LoVo (cell line): Measurements from ENCODE around the gene CCDC28B.
A peak's percentile ranks its signal among the peaks of the same experiment; 100 is the strongest.

Experiments used
- DNase-seq: peaks from one replicate; pipeline ENCODE4 v3.0.0-alpha.2; 2016; ENCODE audit warnings: low spot score

Gene CCDC28B

DNA sequence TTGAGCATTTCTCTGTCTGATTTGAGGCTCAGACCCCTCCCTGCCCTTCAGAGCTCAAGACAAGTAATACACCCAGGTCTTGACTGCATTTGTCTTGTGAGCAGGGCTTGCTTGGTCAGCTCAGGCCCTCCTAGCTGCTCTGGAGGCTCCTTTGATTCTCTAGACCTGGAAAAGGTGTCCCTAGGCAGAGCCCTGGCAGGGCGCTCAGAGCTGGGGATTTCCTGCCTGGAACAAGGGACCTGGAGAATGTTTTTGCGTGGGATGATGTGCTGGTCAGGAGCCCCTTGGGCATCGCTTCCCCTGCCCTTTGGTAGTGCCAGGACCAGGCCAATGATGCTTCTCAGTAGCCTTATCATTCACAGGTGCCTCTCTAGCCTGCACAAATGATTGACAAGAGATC lies 4.9 kb upstream of the CCDC28B start:
- DNase-seq, result no peak

DNA sequence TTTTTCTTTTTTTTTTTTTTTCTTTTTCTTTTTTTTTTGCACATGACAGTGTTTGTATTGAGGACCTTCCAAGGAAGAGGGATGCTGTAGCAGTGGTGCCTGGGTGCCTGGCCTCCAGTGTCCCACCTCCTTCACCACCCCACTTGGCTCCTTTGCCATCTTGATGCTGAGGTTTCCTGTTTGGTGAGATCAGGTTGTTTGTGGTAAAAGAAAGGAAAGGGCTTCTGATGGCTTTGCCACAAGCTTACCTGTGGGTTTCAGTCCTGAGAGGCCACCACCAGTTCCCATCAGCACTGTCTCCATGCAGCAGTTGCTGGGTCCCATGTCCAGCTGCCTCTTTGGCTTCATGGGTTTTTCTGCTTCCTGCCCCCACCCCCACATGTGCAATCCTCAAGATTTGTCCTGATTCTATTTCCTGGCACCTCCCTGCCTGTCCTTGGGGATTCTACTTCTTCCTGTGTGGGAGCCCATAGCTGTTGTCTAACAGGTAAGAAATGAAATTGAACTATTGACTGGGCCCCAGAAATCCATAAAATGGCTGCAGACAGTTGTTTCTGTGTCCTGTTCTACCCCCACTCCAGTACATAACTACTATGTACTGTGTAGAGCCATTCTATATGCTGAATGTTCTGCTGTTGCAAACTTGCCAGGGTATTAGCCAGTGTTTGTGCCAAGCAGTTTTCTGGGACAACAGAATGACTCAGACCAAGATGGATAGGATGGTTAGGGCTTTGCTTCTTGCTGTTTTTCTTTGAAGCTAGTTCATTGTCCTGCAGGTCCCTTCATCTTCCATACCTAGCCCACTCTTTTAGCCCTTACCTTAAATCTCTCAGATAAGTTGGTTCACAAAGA lies 4.2 kb upstream of the CCDC28B start:
- no peak for DNase-seq

DNA sequence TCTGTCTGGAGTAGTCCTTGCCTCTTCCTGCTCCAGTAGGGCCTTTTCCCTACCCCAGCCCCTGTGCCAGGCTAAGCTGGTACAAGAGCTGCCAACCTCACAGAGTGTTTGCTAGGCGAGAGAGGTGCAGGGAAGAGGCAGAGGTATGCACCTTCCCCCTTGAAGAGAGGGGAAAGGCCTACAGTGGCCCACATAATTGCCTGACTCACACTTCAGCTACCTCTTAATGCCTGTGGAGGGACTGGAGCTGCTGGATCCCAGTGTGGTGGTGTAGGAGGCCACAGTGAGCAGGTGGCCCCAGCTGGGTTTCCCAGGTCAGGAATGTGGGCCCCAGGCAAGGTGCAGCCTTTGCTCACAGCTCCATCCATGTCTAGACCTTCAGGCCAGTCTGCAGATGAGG lies 3.3 kb upstream of the CCDC28B start:
- DNase-seq, result no peak

DNA sequence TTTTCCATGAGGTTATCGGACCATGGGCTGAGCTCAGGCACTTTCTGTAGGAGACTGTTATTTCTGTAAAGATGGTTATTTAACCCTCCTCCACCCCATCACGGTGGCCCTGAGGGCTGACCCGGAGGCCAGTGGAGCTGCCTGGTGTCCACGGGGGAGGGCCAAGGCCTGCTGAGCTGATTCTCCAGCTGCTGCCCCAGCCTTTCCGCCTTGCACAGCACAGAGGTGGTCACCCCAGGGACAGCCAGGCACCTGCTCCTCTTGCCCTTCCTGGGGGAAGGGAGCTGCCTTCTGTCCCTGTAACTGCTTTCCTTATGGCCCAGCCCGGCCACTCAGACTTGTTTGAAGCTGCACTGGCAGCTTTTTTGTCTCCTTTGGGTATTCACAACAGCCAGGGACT lies 2.6 kb upstream of the CCDC28B start:
- no peak for DNase-seq

DNA sequence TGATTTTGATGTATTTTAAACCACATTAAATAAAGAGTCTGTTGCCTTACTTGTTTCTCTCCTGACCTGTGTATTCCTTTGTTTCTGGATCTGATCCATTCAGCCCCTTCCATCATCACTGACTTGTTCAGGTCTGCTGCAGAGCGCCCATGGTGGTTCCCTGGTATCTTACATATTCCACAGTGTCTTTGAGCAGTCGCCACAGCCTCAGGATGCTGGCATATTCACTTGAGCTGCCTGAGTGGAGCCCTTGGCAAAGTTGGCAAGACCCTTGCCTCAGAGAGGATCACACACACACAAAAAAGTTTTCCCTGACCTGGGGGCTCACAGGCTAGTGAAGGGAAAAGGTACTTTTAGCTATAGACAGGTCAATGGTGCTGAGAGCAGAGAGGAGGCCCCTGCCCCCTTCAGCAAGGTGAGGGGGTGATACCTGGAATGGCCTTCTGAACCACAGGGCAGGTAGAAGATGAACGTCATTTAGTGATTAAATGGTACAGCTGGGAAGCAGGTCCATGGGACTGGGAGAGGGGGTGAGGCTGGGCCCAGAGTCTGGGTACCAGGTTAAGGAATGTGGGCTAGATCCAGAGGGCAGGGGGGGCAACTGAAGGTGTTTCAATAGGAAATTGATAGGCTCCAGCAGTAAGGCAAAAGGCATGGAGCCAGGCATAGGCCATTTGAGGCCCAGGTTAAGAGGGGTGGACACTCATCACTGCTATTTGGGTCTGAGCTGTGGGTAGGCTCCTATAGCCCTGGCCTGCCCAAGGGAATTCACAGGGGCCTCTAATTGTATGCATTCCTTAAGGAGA lies 2.0 kb upstream of the CCDC28B start:
- no peak for DNase-seq

DNA sequence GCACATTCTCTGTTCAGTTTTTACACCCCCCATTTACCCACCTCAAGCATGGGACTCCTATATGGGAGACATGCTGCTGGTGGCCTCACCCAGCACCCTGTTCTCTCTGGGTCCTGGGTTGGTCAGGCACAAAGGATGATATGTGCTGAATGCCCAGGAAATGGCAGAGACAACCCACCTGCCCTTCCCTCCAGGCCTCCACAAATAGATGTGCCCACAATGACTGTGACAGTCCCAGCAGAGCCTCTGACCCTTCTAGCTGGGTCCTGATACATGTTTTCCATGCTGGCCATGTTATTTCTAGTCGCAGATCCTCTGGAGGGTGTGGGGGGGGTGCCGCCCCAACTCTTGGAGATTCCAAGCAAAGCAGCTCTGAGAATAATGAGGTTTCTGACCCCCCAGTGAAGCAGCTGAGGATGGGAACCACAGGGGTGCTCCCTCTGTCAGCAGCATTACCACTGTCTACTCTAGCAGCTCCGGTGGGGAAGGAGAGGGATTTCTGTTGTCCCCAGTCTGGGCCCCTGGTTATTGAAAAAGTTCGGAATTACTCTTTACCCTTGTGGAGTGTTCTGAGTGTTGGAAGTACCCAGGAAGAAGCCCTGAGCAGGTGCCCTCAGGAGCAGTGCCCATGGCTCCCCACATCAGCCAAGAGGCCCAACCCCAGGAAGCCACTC lies 1.2 kb upstream of the CCDC28B start:
- no peak for DNase-seq

DNA sequence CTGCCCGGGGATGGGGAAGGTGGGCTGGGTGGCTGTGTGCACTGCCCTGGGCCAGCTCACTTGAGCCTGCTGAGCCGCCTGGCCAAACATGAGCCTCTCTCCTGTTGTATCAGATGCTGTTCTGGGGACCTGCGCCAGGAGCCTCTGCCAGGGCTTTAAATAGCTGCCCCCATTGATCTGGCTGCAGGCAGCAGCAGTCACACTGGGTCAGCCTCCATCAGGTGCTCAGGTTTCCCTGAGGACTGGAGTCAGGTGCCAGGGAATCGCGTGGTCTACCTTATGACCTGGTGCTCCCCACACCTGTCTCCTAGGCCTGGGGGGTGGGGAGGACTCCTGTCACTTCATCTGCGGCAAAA lies 700 bp upstream of the CCDC28B start:
- DNase-seq, result no peak

DNA sequence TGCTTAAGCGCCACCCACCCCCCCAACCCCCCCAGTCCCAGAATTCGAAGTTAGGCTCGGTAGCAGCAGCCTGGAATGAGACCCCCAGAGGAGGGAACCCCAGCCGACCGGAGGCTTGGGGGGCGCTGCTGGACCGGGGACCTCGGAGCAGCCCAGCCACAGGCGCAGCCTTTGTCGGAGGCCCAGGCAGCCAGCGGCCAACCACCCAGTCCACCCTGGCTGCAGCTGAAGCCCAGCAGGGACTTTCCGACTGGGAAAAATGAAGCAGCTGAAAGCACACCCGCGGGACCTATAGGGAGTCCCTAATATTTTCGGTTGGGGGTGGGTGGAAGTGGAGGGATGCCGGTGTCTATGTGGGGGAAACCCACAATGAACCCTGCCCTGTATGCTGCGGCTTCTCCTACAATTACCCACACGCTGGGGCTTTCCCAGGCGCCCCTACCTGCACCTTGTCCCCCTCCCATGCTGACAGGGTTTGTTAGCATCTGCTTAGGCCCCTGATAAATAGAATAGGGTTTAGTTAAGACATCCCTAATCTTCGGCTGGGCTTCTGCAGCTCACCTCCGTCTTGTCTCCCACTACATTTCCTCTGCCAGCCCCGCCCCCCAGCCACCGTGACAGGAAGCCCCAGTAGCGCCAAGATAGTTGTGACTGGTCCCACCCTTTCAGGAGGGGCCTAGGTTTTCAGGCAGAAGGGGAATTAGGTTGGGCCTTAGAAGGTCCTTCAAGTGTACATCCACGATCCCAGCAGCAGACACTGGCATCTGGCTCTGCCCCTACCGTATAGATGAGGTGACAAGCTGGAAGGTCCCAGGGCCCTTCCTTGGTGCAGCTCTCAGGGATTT lies 838 bp downstream of the CCDC28B start:
- DNase-seq, result no peak

DNA sequence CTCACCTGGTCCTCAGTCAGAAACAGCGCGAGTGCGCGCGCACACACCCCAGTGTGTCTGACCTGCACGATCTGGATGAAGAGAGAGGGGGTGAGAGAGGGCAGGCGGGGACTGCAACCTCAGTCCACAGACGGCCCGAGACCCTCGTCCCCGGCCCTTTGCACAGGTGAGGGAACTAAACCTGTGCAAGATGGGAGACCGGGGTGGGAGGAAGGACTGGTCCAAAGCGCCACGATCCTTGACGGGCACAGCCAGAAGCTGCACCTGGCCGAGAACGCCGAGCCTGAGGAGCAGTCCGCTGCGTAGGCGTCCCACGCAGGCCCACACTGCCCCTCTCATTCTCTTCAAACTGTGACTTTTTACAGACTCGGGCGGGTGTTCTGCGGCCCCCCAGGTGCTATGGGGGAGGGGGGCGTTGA lies 4.6 kb downstream of the CCDC28B start:
- no peak for DNase-seq

DNA sequence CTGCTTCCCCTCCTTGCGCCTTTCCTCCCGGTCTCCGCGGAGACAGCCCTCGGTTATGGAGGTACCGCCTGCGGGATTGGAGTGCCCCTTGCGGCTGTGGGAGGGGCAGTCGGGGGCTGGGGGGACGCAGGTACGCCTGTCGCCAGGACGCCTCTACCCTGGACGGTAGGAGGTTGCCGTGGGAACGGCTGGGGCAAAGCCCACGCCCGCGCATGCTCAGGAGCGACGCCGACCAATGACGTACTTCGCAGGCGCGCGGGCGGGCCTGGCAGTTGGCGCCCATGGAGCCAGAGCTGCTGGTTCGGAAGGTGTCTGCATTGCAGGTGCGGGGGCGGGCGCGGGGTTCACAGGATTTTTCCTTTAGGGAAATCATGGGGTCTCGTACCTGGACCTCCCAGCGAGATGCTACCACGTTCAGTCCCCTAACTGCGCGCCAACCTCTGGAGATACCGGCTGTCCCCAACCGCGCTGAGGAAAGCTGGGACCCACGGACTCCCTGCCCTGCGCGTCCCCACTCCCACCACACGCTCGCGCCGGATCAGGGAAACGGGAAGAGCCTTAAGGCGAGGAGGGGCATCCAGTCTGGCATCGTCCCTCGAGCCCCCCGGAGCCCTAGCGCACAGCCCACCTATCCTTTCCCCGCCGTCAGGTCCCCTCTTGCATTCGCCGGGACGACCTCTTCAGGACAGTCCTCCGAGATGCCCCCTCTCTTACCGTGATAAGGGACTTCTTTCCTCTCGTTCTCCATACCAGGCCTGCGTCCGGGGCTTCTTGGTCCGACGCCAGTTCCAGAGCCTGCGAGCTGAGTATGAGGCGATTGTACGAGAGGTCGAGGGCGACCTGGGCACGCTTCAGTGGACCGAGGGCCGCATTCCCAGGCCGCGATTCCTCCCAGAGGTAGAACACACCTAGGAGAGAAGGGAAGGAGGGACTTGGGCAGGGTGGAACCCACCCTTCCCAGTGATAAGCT lies 5.3 kb downstream of the CCDC28B start, which contains the start of gene IQCC:
Gene IQCC (plus strand): TSS at position 271 of the 970 bp plus-strand sequence. CDS start 11 bp downstream, at position 282.
- peak; percentile 88 for DNase-seq

DNA sequence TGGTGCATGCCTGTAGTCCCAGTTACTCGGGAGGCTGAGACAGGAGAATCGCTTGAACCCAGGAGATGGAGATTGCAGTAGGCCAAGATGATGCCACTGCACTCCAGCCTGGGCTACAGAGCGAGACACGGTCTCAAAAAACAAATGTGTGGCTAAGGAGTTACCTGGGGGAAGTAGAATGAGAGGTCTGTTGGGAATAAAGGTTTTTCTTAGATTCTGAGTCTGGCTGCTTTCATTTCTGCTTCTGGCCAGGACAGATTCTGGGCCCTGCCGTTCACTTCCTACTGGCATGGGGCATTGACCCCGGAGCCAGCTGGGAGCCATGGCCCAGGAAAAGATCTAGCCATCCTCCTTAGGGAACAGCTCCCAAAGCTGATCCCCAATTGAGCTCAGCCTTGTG lies 8.1 kb downstream of the CCDC28B start:
- DNase-seq, result no peak

DNA sequence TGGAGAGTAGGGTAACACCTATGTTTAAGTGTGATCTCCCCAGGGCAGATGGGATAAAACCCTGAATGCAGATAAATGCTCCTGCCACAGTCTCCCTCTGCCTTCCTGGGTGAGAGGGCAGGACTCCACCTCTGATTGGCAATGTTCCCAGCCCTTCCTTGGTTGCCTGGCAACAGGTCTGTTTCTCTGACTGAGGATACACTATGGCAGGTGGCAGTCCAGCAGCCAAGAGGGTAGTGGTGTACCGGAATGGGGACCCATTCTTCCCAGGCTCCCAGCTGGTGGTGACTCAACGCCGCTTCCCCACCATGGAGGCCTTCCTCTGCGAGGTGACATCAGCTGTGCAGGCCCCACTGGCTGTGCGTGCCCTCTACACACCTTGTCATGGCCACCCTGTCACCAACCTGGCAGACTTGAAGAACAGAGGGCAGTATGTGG lies 8.5 kb downstream of the CCDC28B start, which contains the start of gene DCDC2B:
Gene DCDC2B (plus strand): TSS at position 199 of the 438 bp plus-strand sequence. CDS start 5 bp downstream, at position 204.
- DNase-seq, result peak; percentile 68

DNA sequence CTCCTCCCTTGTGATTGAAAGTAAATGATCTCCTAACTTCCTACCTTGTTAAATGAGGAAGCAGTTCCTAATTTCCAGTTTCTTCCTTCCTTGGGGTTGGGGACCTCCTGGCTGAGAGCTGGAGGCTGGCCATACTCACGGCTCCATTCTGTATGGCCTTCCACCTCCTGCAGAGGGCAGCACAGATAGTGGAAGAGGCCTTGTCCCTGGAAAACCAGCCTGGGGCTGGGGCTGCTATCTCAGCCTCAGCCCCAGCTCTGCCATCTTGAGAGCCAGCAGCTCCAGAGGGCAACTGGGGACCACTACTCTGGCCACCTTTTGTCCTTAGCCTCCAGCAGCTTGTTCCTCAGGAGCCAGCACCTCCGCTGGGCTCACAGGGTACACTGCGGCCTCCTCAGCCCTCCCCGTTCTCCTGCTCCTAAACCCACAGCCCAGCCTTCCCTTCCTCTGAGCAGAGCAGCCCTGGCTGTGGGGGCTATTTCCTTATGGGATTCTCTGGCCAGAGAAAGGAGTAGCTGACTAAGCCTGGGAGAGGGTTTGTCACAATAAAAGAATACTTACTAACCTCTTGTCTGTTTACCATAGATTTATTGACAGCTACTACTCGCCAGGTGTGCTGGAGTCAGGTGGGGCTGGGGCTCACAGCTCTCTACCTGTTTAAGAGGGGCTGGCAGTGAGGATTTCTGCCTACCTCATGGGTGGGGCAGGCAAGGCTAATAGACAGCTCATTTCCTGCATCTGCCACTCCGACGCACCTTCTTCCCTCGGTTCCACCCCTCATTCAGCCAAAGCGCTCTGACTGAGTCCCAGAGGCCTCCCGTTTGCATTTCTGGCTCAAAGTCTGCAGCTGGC lies 15.5 kb downstream of the CCDC28B start:
- peak; percentile 39 for DNase-seq

DNA sequence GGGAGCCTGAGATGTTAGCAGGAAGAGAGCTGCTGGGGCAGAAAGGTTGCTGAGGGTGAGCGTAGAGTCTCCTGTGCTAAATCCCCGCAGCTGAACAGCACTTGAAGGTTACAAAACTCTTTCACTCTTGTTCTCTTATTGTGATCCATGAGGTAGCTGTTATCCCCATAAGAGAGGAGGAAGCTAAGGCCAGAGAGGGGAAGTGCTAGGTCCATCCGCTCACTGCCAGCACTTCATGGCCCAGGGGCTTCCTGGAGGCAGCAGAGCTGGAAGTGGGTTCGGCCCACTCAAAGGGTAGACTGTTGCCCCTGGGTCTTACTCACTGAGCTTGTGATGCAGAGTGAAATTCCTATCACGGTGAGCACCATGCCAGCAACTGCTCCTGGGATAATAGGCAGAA lies 16.2 kb downstream of the CCDC28B start:
- DNase-seq, result no peak

DNA sequence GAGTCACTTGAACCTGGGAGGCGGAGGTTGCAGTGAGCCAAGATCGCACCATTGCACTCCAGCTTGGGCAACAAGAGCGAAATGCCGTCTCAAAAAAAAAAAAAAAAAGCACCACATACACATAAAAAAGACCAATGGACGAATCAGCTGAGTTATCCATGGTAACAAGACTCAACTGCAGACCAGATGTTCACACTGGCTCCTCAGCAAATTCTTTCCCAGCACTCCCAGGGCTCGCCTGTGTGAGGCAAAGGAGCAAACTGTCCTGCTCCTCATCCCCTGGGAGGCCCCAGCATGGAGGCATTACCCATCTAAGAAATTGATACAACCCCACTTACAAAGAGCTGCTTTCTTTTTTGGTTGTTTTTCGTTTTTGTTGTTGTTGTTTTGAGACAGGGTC lies 18.6 kb downstream of the CCDC28B start:
- no peak for DNase-seq

DNA sequence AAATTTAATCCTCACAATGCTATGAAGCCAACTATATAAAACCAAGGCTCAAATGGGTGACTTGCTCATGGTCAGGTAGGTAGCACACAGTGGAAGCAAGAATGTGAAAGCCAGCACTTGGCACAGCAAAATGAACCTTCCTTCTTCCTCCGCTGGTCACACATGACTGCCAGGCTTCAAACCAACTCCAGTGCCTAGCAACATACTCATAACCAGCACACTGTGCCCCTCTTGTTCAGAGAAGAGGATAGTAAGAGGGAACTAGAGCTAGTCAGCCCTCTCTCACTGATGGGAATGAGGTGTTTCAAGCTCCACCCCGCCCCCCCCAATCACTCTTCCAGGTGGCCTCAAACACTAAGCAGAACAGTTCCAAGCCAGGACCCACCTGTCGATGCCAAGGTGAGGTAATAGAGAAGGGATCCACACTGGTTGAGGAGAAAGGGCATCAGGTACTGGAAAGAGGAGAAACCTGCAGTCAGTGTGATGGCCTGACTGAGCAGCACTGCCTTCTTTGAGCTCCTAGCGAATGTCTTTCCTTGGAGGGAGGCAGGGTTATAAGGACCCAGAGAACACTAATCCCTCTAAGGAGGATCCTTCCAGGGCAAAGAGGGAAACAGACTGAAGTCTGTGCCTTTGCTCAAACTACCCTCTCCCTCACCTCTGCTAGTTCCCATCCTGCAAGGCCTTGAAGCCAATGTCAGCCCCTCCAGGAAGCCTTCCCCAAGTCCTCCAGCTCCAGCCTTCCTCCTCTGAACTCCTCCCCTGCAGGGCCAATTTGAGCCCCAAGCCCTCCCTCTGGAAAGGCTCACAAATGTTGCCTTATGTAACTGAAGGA lies 20.6 kb downstream of the CCDC28B start:
- no peak for DNase-seq

DNA sequence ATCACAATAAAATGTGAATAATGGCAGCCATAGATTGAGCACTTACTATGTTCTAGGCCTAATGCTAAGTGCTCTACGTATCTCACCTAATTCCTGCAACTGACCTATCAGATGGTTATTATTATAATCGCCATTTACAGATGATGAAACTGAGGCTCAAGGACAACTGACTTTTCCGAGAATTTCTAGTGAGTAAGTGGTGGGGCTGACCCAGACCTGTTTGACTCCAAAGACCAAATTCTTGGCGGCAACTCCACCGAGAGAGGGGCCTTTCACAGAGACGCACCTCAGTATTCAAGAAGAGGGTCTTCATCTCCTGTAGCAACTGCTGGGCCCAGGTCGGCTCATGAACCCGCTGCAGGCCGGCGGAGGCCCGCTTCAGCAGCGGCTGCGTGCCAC lies 21.2 kb downstream of the CCDC28B start:
- DNase-seq, result no peak

DNA sequence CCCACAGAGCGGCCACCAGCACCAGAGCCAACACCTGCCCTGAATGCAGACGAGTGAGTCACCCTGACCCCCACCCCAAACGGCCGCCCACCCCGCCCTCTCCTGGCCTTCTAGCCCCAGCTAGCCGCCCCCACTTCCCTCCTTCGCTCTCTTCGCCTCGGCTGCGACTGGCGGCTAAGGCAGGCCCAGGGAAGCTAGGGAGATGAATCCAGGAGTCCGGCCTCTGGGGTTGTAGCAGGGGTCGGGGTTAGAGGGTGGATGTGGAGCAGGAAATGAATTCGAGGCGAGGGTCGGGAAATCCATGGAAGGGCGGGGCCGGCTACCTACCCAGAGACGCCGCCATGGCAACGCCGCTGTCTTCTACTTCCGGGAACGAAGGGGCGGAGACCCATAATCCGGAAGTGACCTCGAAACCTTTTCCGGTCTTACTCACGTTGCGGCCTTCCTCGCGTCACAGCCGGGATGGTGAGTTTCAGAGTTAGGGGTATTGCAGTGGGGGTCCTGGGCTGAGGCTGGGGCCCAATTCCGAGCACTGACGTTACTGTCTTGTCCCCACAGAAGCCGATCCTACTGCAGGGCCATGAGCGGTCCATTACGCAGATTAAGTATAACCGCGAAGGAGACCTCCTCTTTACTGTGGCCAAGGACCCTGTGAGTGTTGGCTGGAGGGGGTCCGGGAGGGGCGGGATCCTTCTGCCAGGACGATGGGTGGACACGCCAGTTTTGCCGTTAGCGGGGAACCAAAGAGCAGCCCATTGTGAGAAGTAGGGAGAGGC lies 21.8 kb downstream of the CCDC28B start, which contains the start of the genes EIF3I and TMEM234:
Gene EIF3I (plus strand): TSS at position 428 of the 776 bp plus-strand sequence. CDS start 35 bp downstream, at position 463.
Gene TMEM234 (minus strand): TSS at position 374 of the 776 bp plus-strand sequence. CDS start 31 bp downstream, at position 343.
- peak; percentile 92 for DNase-seq
